ENCODE measurements around the gene PTBP3.

Gene PTBP3

GRCh38 chr9:112278152-112278551, 55.3 kb downstream of the PTBP3 start:
- TF ChIP-seq GATA2 (IDR thresholded peaks at IDR 0.05; ENCODE audit: low read depth, low read length) (no peak), GATA3 (IDR thresholded peaks at IDR 0.05; ENCODE audit: low read depth, low read length) (no peak)

- no peak for TF ChIP-seq GATA3 (IDR thresholded peaks at IDR 0.05; ENCODE audit: low read depth, low read length)
- TF ChIP-seq GATA2 (IDR thresholded peaks at IDR 0.05; ENCODE audit: low read depth, low read length) = no peak
These were observed 58.8 kb downstream of the PTBP3 start for GRCh38 chr9:112274600-112274999.

DNA sequence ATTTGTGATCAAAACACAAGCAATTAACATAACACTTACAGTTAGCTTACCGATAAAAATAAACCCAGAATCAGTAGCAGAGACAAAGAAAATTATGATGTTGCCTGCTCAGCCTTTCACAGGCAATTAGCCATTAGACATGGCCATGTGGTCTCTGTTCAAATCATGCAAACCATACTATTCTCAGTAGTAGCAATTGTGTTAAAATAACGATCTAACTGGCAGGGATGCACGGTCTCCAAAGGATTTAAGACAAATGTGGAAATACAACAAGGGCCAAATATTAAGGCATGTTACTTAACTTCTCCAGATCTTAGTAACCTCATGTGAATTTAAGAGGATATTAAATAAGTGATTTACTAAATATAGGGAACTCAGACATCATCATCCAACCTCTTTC, 59.5 kb downstream of the PTBP3 start:
- no peak for TF ChIP-seq GATA3 (IDR thresholded peaks at IDR 0.05; ENCODE audit: low read depth, low read length)
- TF ChIP-seq GATA2 (IDR thresholded peaks at IDR 0.05; ENCODE audit: low read depth, low read length) = no peak

DNA sequence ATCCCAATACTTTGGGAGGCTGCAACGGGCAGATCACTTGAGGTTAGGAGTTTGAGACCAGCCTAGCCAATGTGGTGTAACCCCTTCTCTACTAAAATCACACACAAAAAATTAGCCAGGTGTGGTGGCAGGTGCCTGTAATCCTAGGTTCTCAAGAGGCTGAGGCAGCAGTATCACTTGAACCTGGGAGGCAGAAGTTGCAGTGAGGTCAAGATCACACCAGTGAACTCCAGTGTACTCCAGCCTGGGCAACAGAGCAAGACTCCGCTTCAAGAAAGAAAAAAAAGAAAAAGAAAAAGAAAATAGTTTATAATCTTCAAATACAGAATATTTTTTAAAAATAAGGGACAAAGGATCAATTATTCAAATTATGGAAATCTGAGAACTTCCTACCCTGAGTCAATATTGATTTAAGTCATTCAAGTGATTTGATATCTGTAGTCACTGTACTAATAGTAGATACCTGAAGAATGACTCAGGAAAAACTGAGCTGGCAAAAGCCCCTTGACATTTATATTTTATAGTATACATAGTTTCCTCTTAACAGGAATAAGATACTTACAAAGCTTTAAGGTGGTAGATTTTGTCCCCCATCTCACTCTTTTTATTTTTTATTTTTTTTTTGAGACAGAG, 61.8 kb downstream of the PTBP3 start:
- no peak for TF ChIP-seq GATA3 (IDR thresholded peaks at IDR 0.05; ENCODE audit: low read depth, low read length)

- no peak for TF ChIP-seq GATA3 (IDR thresholded peaks at IDR 0.05; ENCODE audit: low read depth, low read length)
- no peak for TF ChIP-seq GATA2 (IDR thresholded peaks at IDR 0.05; ENCODE audit: low read depth, low read length)
These were observed 65.0 kb downstream of the PTBP3 start for GRCh38 chr9:112268413-112268812.

DNA sequence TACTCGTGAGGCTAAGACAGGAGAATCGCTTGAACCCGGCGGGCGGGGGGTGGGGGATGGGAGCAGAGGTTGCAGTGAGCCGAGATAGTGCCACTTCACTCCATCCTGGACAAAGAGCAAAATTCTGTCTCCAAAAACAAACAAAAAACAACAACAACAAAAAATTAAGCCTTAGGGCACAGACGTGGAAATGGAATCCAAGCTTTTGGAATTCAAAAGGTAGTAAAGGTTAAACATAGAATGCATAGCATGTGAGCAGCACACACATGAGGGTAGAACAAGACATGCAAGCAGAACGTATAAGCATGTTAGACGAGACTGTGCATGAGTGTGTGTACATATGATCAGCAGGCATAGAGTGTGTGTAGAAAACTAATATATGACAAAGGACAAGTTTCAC, 68.0 kb downstream of the PTBP3 start:
- TF ChIP-seq GATA3 (IDR thresholded peaks at IDR 0.05; ENCODE audit: low read depth, low read length) (no peak), GATA2 (IDR thresholded peaks at IDR 0.05; ENCODE audit: low read depth, low read length) (no peak)

- no peak for TF ChIP-seq GATA3 (IDR thresholded peaks at IDR 0.05; ENCODE audit: low read depth, low read length)
- TF ChIP-seq GATA2 (IDR thresholded peaks at IDR 0.05; ENCODE audit: low read depth, low read length) = no peak
These were observed 70.8 kb downstream of the PTBP3 start for GRCh38 chr9:112262577-112262976.

GRCh38 chr9:112261133-112261532, 72.3 kb downstream of the PTBP3 start:
- no peak for TF ChIP-seq GATA2 (IDR thresholded peaks at IDR 0.05; ENCODE audit: low read depth, low read length)
- TF ChIP-seq GATA3 (IDR thresholded peaks at IDR 0.05; ENCODE audit: low read depth, low read length) = no peak

GRCh38 chr9:112258106-112258505, 75.3 kb downstream of the PTBP3 start:
- no peak for TF ChIP-seq GATA2 (IDR thresholded peaks at IDR 0.05; ENCODE audit: low read depth, low read length)
- TF ChIP-seq GATA3 (IDR thresholded peaks at IDR 0.05; ENCODE audit: low read depth, low read length) = no peak

DNA sequence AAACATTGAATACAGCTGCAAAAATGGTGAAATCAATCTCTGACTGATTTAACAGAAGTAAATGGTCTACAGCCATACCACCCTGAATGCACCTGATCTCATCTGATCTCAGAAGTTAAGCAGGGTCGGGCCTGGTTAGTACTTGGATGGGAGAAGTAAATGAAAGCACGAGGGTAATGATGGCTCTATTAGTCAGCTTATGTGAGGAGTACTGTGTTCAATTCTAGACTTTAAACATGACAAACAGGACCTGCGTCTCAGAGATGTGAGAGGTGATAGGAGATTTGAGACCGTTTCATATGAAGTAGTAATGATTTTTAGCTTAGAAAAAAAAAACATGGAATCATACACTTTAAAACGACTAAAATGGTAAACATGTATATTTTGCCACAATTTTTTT, 81.2 kb downstream of the PTBP3 start:
- TF ChIP-seq GATA2 (IDR thresholded peaks at IDR 0.05; ENCODE audit: low read depth, low read length) (no peak), GATA3 (IDR thresholded peaks at IDR 0.05; ENCODE audit: low read depth, low read length) (no peak)

GRCh38 chr9:112249277-112249676, 84.1 kb downstream of the PTBP3 start:
- TF ChIP-seq GATA2 (IDR thresholded peaks at IDR 0.05; ENCODE audit: low read depth, low read length) (no peak), GATA3 (IDR thresholded peaks at IDR 0.05; ENCODE audit: low read depth, low read length) (no peak)

GRCh38 chr9:112248722-112249121, 84.7 kb downstream of the PTBP3 start:
- no peak for TF ChIP-seq GATA3 (IDR thresholded peaks at IDR 0.05; ENCODE audit: low read depth, low read length)
- no peak for TF ChIP-seq GATA2 (IDR thresholded peaks at IDR 0.05; ENCODE audit: low read depth, low read length)

GRCh38 chr9:112247090-112247489, 86.3 kb downstream of the PTBP3 start:
- TF ChIP-seq GATA3 (IDR thresholded peaks at IDR 0.05; ENCODE audit: low read depth, low read length) (no peak), GATA2 (IDR thresholded peaks at IDR 0.05; ENCODE audit: low read depth, low read length) (no peak)

DNA sequence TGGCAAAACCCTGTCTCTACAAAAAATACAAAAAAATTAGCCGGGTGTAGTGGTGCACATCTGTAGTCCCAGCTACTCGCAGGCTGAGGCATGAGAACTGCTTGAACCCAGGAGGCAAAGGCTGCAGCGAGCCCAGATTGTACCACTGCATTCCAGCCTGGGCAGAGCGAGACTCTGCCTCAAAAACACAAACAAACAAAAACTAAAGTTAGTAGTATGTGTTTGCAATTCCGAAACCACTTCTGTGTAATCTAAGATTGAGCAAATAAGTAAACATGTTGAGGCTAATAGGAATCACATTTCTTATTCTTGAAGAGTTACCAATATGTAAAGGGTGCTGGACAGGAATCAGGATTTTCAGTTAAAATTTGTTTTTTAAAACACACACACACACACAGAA, 88.3 kb downstream of the PTBP3 start:
- no peak for TF ChIP-seq GATA2 (IDR thresholded peaks at IDR 0.05; ENCODE audit: low read depth, low read length)
- TF ChIP-seq GATA3 (IDR thresholded peaks at IDR 0.05; ENCODE audit: low read depth, low read length) = no peak

GRCh38 chr9:112242147-112242804, 91.1 kb downstream of the PTBP3 start:
- TF ChIP-seq GATA3 (IDR thresholded peaks at IDR 0.05; ENCODE audit: low read depth, low read length) (no peak), GATA2 (IDR thresholded peaks at IDR 0.05; ENCODE audit: low read depth, low read length) (no peak)

All from SH-SY5Y (cell line).